Nephron progenitor cell (in vitro differentiated cells): ENCODE measurements around the gene RBBP6.

ENCODE experiments used
- DNase-seq: peaks from one replicate; pipeline ENCODE4 v3.0.0; 2021
- H3K27ac Mint-ChIP-seq: 2 replicates; pipeline ENCODE4 v1.8.0; 2021; ENCODE audit warnings: mild to moderate bottlenecking, moderate library complexity, mixed read lengths
- H3K27me3 Mint-ChIP-seq: 2 replicates; pipeline ENCODE4 v1.8.0; 2021; ENCODE audit warnings: mild to moderate bottlenecking, low read depth, mixed read lengths; ENCODE audit not compliant: poor library complexity
- H3K36me3 Mint-ChIP-seq: 2 replicates; pipeline ENCODE4 v1.8.0; 2021; ENCODE audit warnings: low read depth, mixed read lengths
- H3K4me1 Mint-ChIP-seq: 2 replicates; pipeline ENCODE4 v1.8.0; 2021; ENCODE audit warnings: mixed read lengths
- H3K4me3 Mint-ChIP-seq: 2 replicates; pipeline ENCODE4 v1.8.0; 2021; ENCODE audit warnings: mild to moderate bottlenecking, moderate library complexity, mixed read lengths
- H3K9me3 Mint-ChIP-seq: 2 replicates; pipeline ENCODE4 v1.8.0; 2021; ENCODE audit warnings: mild to moderate bottlenecking, moderate library complexity, mixed read lengths
- TF ChIP-seq, protein P1 (sequence below): fragments of 200-600 bp; sonication (generic); IDR thresholded peaks from 2 replicates; pipeline ENCODE4 v1.5.0; 2021; ENCODE audit warnings: antibody characterized with exemption

Gene RBBP6

DNA sequence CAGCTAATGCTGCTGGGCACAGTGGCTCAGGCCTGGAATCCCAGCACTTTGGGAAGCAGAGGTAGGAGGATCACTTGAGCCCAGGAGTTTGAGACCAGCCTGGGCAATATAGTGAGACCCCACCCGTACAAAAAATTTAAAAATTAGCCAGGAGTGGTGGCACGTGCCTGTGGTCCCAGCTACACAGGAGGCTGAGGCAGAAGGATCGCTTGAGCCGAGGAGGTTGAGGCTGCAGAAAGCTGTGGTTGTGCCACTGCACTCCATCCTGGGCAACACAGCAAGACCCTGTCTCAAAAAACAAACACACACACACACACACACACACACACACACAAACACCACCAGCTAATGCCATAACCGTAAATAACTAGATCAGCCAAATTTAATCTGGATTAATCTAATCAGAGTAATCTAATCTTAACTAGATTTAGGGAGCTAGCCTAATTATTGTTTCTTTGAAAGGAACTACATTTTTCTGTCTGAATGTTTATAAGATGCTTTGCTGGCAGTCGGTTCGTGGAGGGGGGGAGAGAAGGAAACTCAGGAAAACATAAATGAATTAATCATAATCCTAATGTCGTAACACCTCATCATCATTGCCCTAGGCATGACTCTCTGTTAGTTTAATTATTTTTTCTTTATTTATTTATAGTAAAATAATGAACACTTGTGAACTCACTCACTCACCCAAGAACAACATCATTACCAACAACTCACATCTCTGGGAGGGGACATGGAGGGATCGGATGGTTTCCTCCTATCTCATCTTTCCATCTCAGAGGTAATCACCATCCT lies 12.5 kb upstream of the RBBP6 start:
- Mint-ChIP-seq H3K27me3 (no peaks in the 10 kb centered on the region), H3K36me3 (no peaks in the 10 kb centered on the region), H3K4me1 (peaks cover 20% of the 10 kb centered on the region), H3K4me3 (no peak overlapping the region), H3K27ac (no peak overlapping the region), H3K9me3 (no peaks in the 10 kb centered on the region)
- TF ChIP-seq, protein P1, sequence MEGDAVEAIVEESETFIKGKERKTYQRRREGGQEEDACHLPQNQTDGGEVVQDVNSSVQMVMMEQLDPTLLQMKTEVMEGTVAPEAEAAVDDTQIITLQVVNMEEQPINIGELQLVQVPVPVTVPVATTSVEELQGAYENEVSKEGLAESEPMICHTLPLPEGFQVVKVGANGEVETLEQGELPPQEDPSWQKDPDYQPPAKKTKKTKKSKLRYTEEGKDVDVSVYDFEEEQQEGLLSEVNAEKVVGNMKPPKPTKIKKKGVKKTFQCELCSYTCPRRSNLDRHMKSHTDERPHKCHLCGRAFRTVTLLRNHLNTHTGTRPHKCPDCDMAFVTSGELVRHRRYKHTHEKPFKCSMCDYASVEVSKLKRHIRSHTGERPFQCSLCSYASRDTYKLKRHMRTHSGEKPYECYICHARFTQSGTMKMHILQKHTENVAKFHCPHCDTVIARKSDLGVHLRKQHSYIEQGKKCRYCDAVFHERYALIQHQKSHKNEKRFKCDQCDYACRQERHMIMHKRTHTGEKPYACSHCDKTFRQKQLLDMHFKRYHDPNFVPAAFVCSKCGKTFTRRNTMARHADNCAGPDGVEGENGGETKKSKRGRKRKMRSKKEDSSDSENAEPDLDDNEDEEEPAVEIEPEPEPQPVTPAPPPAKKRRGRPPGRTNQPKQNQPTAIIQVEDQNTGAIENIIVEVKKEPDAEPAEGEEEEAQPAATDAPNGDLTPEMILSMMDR, result no peak
- DNase-seq, result no peak

DNA sequence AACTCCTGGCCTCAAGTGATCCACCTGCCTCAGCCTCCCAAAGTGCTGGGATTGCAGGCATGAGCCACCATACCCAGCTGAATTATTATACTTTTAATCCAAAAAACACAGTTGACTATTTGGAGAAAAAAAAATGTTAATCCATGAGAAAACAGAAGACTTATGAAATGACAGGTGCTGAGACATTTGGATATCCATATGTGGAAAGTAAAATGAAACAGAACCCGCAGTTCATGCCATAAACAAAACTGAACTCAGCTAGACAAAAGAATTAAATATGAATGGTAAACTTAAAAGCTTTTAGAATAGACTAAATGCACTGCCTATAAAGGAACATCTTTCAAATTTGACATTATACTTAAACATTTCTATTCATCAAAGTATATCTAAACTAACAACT lies 8.2 kb upstream of the RBBP6 start:
- H3K36me3 Mint-ChIP-seq, result no peaks in the 10 kb centered on the region
- TF ChIP-seq, protein P1, result no peak
- H3K4me3 Mint-ChIP-seq, result no peak overlapping the region
- H3K9me3 Mint-ChIP-seq, result no peaks in the 10 kb centered on the region
- H3K27ac Mint-ChIP-seq, result no peak overlapping the region
- DNase-seq, result no peak
- H3K27me3 Mint-ChIP-seq, result peaks cover 5% of the 10 kb centered on the region
- H3K4me1 Mint-ChIP-seq, result no peaks in the 10 kb centered on the region

DNA sequence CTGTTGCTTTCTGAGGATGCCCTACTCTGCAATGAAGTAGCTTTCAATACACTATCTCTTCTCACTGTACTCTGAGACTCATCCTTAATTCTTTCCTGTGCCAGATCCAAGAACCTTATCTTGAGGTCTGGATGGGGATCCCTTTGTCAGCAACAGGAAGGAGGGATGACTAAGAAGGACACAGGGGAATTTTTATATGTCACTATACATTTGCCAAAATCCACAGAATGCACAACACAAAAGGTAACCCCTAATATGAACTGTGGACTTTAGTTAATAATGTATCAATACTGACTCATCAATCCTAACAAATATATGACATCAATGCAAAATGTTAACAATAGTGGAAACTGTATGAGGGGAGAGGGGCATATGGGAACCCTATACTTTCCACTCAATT lies 4.7 kb upstream of the RBBP6 start:
- Mint-ChIP-seq H3K4me1 (peaks cover 5% of the 10 kb centered on the region), H3K27me3 (peaks cover 5% of the 10 kb centered on the region), H3K27ac (no peak overlapping the region), H3K36me3 (no peaks in the 10 kb centered on the region), H3K9me3 (no peaks in the 10 kb centered on the region), H3K4me3 (no peak overlapping the region)
- DNase-seq, result no peak
- TF ChIP-seq, protein P1, result no peak

DNA sequence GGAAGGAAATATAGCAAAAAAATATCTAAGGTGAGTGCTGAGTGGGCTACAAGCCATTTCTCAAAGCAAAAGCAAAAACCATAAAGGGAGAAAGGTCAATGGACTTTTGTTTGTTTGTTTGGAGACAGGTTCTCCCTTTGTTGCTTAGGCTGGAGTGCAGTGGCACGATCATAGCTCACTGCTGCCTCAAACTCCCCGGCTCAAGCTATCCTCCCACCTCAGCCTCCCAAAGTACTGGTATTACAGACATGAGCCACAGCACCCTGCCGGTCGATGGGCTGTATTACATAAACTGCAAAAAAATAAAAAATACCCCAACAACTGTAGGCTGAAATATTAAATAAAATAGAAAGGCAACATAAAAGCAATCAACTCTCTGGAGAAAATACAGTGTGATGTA lies 3.5 kb upstream of the RBBP6 start:
- DNase-seq, result no peak
- TF ChIP-seq, protein P1, result no peak
- Mint-ChIP-seq H3K27me3 (peaks cover 5% of the 10 kb centered on the region), H3K9me3 (no peaks in the 10 kb centered on the region), H3K4me3 (no peak overlapping the region), H3K4me1 (peaks cover 5% of the 10 kb centered on the region), H3K36me3 (no peaks in the 10 kb centered on the region), H3K27ac (no peak overlapping the region)

DNA sequence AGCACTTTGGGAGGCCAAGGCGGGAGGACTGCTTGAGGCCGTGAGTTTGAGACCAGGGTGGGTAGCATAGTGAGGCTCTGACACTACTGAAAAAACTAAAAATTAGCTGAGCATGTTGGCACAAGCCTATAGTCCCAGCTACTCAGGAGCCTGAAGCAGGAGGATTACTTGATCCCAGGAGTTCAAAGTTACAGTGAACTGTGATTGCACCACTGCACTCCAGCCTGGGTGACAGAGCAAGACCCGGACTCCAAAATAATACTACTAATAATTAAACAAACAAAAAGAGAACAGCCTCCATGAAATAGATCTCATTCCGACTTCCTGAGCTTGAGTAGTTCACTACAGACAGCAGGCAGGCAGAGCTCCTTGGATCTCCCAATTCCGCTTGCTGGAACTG lies 2.7 kb upstream of the RBBP6 start:
- Mint-ChIP-seq H3K27me3 (peaks cover 5% of the 10 kb centered on the region), H3K4me3 (no peak overlapping the region), H3K27ac (no peak overlapping the region), H3K36me3 (peaks cover 6% of the 10 kb centered on the region), H3K9me3 (no peaks in the 10 kb centered on the region), H3K4me1 (peaks cover 12% of the 10 kb centered on the region)
- TF ChIP-seq, protein P1, result no peak
- no peak for DNase-seq
